DOHH2 (cell line): Measurements from ENCODE around the gene NPBWR2.

Experiments used
- H3F3A ChIP-seq: fragments of 200-600 bp; sonication (generic), shearing (Covaris generic); 2 replicates; pipeline ENCODE4 v1.6.0; 2016; ENCODE audit warnings: antibody characterized with exemption, mild to moderate bottlenecking; ENCODE audit not compliant: control insufficient read depth, insufficient read depth
- H3K27ac ChIP-seq: fragments of 200-600 bp; sonication (generic); 2 replicates; pipeline ENCODE4 v1.5.1; 2014; ENCODE audit warnings: low read depth, mild to moderate bottlenecking, low read length, moderate library complexity
- H3K27me3 ChIP-seq: fragments of 200-600 bp; sonication (generic); 2 replicates; pipeline ENCODE4 v1.6.1; 2014; ENCODE audit warnings: mild to moderate bottlenecking, low read length, mixed read lengths; ENCODE audit not compliant: control insufficient read depth
- H3K36me3 ChIP-seq: fragments of 200-600 bp; sonication (generic); 2 replicates; pipeline ENCODE4 v1.6.1; 2014; ENCODE audit warnings: mild to moderate bottlenecking, low read length, moderate library complexity, mixed read lengths; ENCODE audit not compliant: control insufficient read depth
- H3K4me1 ChIP-seq: fragments of 200-600 bp; sonication (generic); 2 replicates; pipeline ENCODE4 v1.6.1; 2014; ENCODE audit warnings: mild to moderate bottlenecking, low read length, mixed read lengths; ENCODE audit not compliant: control insufficient read depth
- H3K4me2 ChIP-seq: fragments of 200-600 bp; sonication (generic); 2 replicates; pipeline ENCODE4 v1.6.0; 2014; ENCODE audit warnings: mild to moderate bottlenecking, low read length, moderate library complexity
- H3K4me3 ChIP-seq: fragments of 200-600 bp; sonication (generic); 2 replicates; pipeline ENCODE4 v1.5.1; 2014; ENCODE audit warnings: mild to moderate bottlenecking, low read length, mixed read lengths
- H3K79me2 ChIP-seq: fragments of 200-600 bp; sonication (generic); 2 replicates; pipeline ENCODE4 v1.6.1; 2014; ENCODE audit warnings: mild to moderate bottlenecking, low read length, mixed read lengths; ENCODE audit not compliant: control insufficient read depth
- H3K9me2 ChIP-seq: fragments of 200-600 bp; sonication (generic); replicated peaks from 2 replicates; pipeline ENCODE4 v1.6.1; 2014; ENCODE audit warnings: mild to moderate bottlenecking, low read length, mixed read lengths; ENCODE audit not compliant: control insufficient read depth
- H3K9me3 ChIP-seq: fragments of 200-600 bp; sonication (generic); 2 replicates; pipeline ENCODE4 v1.6.1; 2014; ENCODE audit warnings: antibody characterized with exemption, low read length, mixed read lengths; ENCODE audit not compliant: control insufficient read depth, insufficient read depth
- H4K20me1 ChIP-seq: fragments of 200-600 bp; sonication (generic); 2 replicates; pipeline ENCODE4 v1.6.0; 2014; ENCODE audit warnings: low read depth, mild to moderate bottlenecking, antibody characterized with exemption, low read length, moderate library complexity; ENCODE audit not compliant: control insufficient read depth, insufficient read depth
- CTCF ChIP-seq: fragments of 200-600 bp; sonication (generic); IDR thresholded peaks from one replicate; pipeline ENCODE4 v1.5.1; 2014; ENCODE audit warnings: antibody characterized with exemption, mild to moderate bottlenecking, low read depth, low read length; ENCODE audit not compliant: poor library complexity, severe bottlenecking
- EZH2phosphoT487 ChIP-seq: fragments of 200-600 bp; sonication (generic); IDR thresholded peaks from 2 replicates; pipeline ENCODE4 v1.6.1; 2017; ENCODE audit warnings: borderline replicate concordance, mild to moderate bottlenecking, antibody characterized with exemption, low read length, moderate library complexity, mixed read lengths

Gene NPBWR2

GRCh38 chr20:64081624-64081964, 25.8 kb downstream of the NPBWR2 start:
- Histone ChIP-seq H3K79me2 (peaks cover 18% of the 10 kb centered on the region), H3K27me3 (peaks cover 26% of the 10 kb centered on the region), H3K9me2 (no peaks in the 10 kb centered on the region), H3K36me3 (peaks cover 16% of the 10 kb centered on the region), H4K20me1 (no peaks in the 10 kb centered on the region), H3F3A (peaks cover 23% of the 10 kb centered on the region), H3K4me3 (no peak overlapping the region), H3K27ac (no peak overlapping the region), H3K4me1 (peaks cover 52% of the 10 kb centered on the region), H3K9me3 (0 out of 2 replicates have a peak, but pooled peaks cover under 1% of the 10 kb centered on the region), H3K4me2 (no peak overlapping the region)
- TF ChIP-seq EZH2phosphoT487 (no peak), CTCF (no peak)

- Histone ChIP-seq H3K9me3 (no peaks in the 10 kb centered on the region), H3F3A (peaks cover 23% of the 10 kb centered on the region), H3K4me2 (peak overlapping the region; percentile 89), H4K20me1 (no peaks in the 10 kb centered on the region), H3K79me2 (peaks cover 23% of the 10 kb centered on the region), H3K27ac (no peak overlapping the region), H3K4me3 (peak overlapping the region; percentile 82), H3K27me3 (peaks cover 26% of the 10 kb centered on the region), H3K9me2 (no peaks in the 10 kb centered on the region), H3K36me3 (peaks cover 22% of the 10 kb centered on the region), H3K4me1 (peaks cover 58% of the 10 kb centered on the region)
- TF ChIP-seq EZH2phosphoT487 (no peak), CTCF (no peak)
Observed at GRCh38 chr20:64080813-64081623, 26.3 kb downstream of the NPBWR2 start.

GRCh38 chr20:64080013-64080812, 27.2 kb downstream of the NPBWR2 start, which contains the start of gene OPRL1:
TSS of gene OPRL1 (plus strand) at chr20:64080082. CDS start at chr20:64092721, 12,639 bp downstream.
- H3K9me3 ChIP-seq: no peaks in the 10 kb centered on the region
- H3K4me3 ChIP-seq: peak within 1 kb of the TSS; percentile 99
- H3K27me3 ChIP-seq: peaks cover 26% of the 10 kb centered on the region
- H3F3A ChIP-seq: peaks cover 23% of the 10 kb centered on the region
- peak within 1 kb of the TSS; percentile 95 for H3K4me2 ChIP-seq
- peak within 1 kb of the TSS; percentile 89 for H3K27ac ChIP-seq
- H3K79me2 ChIP-seq: peaks cover 25% of the 10 kb centered on the region
- H3K9me2 ChIP-seq: no peaks in the 10 kb centered on the region
- H3K36me3 ChIP-seq: peaks cover 30% of the 10 kb centered on the region
- no peak for TF ChIP-seq EZH2phosphoT487
- no peak for TF ChIP-seq CTCF
- no peaks in the 10 kb centered on the region for H4K20me1 ChIP-seq
- peaks cover 58% of the 10 kb centered on the region for H3K4me1 ChIP-seq
